ENCODE results near the gene B3GALT4.
"Not testable (repeated sequence)": the region's sequence is repeated elsewhere in the genome, so short reads cannot be mapped to it uniquely, and the experiment has no call there.

The B3GALT4 gene

GRCh38 chr6:33280539-33280938 is 3.6 kb downstream of the B3GALT4 start:
- Histone ChIP-seq H3K4me2 (ENCODE audit: low read depth, low read length, poor library complexity, severe bottlenecking) (no peak overlapping the region), H3F3A (ENCODE audit: insufficient read depth) (peaks cover 51% of the 10 kb centered on the region), H3K9me3 (ENCODE audit: insufficient read depth, low read length) (no peaks in the 10 kb centered on the region), H3K27ac (ENCODE audit: low read depth, low read length) (no peak overlapping the region), H3K4me3 (ENCODE audit: insufficient read depth, low read length, poor library complexity, severe bottlenecking) (no peak overlapping the region), H3K9me2 (replicated peaks; ENCODE audit: insufficient read depth, low read length) (no peaks in the 10 kb centered on the region), H3K36me3 (ENCODE audit: low read length) (peaks cover 12% of the 10 kb centered on the region; the same call in 1 of the 2 replicates), H3K27me3 (ENCODE audit: low read length) (no peaks in the 10 kb centered on the region), H4K20me1 (ENCODE audit: low read depth, low read length) (no peaks in the 10 kb centered on the region), H3K79me2 (ENCODE audit: insufficient read depth, low read length) (peaks cover under 1% of the 10 kb centered on the region; the same call in 1 of the 2 replicates), H2AFZ (ENCODE audit: low read depth, low read length, severe bottlenecking) (no peak overlapping the region), H3K9ac (ENCODE audit: low read length) (no peak overlapping the region)
- TF ChIP-seq, protein P1, sequence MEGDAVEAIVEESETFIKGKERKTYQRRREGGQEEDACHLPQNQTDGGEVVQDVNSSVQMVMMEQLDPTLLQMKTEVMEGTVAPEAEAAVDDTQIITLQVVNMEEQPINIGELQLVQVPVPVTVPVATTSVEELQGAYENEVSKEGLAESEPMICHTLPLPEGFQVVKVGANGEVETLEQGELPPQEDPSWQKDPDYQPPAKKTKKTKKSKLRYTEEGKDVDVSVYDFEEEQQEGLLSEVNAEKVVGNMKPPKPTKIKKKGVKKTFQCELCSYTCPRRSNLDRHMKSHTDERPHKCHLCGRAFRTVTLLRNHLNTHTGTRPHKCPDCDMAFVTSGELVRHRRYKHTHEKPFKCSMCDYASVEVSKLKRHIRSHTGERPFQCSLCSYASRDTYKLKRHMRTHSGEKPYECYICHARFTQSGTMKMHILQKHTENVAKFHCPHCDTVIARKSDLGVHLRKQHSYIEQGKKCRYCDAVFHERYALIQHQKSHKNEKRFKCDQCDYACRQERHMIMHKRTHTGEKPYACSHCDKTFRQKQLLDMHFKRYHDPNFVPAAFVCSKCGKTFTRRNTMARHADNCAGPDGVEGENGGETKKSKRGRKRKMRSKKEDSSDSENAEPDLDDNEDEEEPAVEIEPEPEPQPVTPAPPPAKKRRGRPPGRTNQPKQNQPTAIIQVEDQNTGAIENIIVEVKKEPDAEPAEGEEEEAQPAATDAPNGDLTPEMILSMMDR (IDR thresholded peaks at IDR 0.05; ENCODE audit: insufficient read depth, low read length, poor library complexity, severe bottlenecking): no peak
- TF ChIP-seq EZH2phosphoT487 (conservative IDR thresholded peaks at IDR 0.05; ENCODE audit: low read length): no peak

DNA sequence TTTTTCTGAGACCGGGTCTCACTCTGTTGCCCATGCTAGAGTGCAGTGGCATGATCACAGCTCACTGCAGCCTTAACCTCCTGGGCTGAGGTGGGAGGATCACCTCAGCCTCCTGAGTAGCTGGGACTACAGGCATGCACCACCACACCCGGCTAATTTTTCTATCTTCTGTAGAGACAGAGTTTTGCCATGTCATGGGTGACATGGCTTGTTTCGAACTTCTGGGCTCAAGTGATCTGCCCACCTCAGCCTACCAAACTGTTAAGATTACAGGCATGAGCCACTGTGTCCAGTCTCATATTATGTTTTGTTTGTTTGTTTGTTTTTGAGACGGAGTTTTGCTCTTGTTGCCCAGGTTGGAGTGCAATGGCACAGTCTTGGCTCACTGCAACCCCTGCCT is 8.3 kb downstream of the B3GALT4 start:
- Histone ChIP-seq H3K79me2 (ENCODE audit: insufficient read depth, low read length) (peaks cover 32% of the 10 kb centered on the region), H3K36me3 (ENCODE audit: low read length) (peaks cover 21% of the 10 kb centered on the region)
- H4K20me1 ChIP-seq (ENCODE audit: low read depth, low read length): not testable (repeated sequence)

GRCh38 chr6:33286946-33287914 is 10.3 kb downstream of the B3GALT4 start:
- Histone ChIP-seq H2AFZ (ENCODE audit: low read depth, low read length, severe bottlenecking) (no peak overlapping the region), H3K9me2 (replicated peaks; ENCODE audit: insufficient read depth, low read length) (no peaks in the 10 kb centered on the region), H3K36me3 (ENCODE audit: low read length) (peaks cover 21% of the 10 kb centered on the region), H3K9ac (ENCODE audit: low read length) (peak overlapping the region; percentile 80), H3F3A (ENCODE audit: insufficient read depth) (peaks cover 14% of the 10 kb centered on the region), H3K27me3 (ENCODE audit: low read length) (no peaks in the 10 kb centered on the region), H3K4me3 (ENCODE audit: insufficient read depth, low read length, poor library complexity, severe bottlenecking) (no peak overlapping the region), H3K27ac (ENCODE audit: low read depth, low read length) (no peak overlapping the region), H4K20me1 (ENCODE audit: low read depth, low read length) (no peaks in the 10 kb centered on the region), H3K9me3 (ENCODE audit: insufficient read depth, low read length) (no peaks in the 10 kb centered on the region), H3K4me2 (ENCODE audit: low read depth, low read length, poor library complexity, severe bottlenecking) (peak overlapping the region; percentile 94), H3K79me2 (ENCODE audit: insufficient read depth, low read length) (peaks cover 46% of the 10 kb centered on the region)
- TF ChIP-seq, protein P1 (IDR thresholded peaks at IDR 0.05; ENCODE audit: insufficient read depth, low read length, poor library complexity, severe bottlenecking): no peak
- no peak for TF ChIP-seq EZH2phosphoT487 (conservative IDR thresholded peaks at IDR 0.05; ENCODE audit: low read length)

More for the DNA sequence above, 8.3 kb downstream of the B3GALT4 start:
- not testable (repeated sequence) for H3K27ac ChIP-seq (ENCODE audit: low read depth, low read length); H3K9me2 ChIP-seq (replicated peaks; ENCODE audit: insufficient read depth, low read length); H3K4me2 ChIP-seq (ENCODE audit: low read depth, low read length, poor library complexity, severe bottlenecking); H3K27me3 ChIP-seq (ENCODE audit: low read length); H3K9me3 ChIP-seq (ENCODE audit: insufficient read depth, low read length); H2AFZ ChIP-seq (ENCODE audit: low read depth, low read length, severe bottlenecking); H3K9ac ChIP-seq (ENCODE audit: low read length); H3K4me3 ChIP-seq (ENCODE audit: insufficient read depth, low read length, poor library complexity, severe bottlenecking)
- H3F3A ChIP-seq (ENCODE audit: insufficient read depth): peaks cover 18% of the 10 kb centered on the region; the same call in 1 of the 2 replicates
